Mesothelial cell of epicardium (in vitro differentiated cells): ENCODE results near the gene PCSK1. TPM values are rescaled to one million over a fixed set of nuclear protein-coding genes. Genes with fewer than 3 reads are reported as not detected.

Source experiments
- DNase-seq, 2 experiments: peaks; one replicate each; pipeline ENCODE4 v3.0.0; 2021; ENCODE audit warnings: low spot score in 2 of 2; ENCODE audit not compliant: unreplicated experiment in 2 of 2
- H3K27ac Mint-ChIP-seq: 2 replicates; pipeline ENCODE4 v1.8.0; 2021; ENCODE audit warnings: mixed read lengths
- H3K27me3 Mint-ChIP-seq: 2 replicates; pipeline ENCODE4 v1.8.0; 2021; ENCODE audit warnings: low read depth, mixed read lengths
- H3K36me3 Mint-ChIP-seq: 2 replicates; pipeline ENCODE4 v1.8.0; 2021; ENCODE audit warnings: mixed read lengths
- H3K4me1 Mint-ChIP-seq: 2 replicates; pipeline ENCODE4 v1.8.0; 2021; ENCODE audit warnings: mixed read lengths
- H3K4me3 Mint-ChIP-seq: 2 replicates; pipeline ENCODE4 v1.8.0; 2021; ENCODE audit warnings: mild to moderate bottlenecking, moderate library complexity, mixed read lengths
- H3K9me3 Mint-ChIP-seq: 2 replicates; pipeline ENCODE4 v1.8.0; 2021; ENCODE audit warnings: mixed read lengths
- CTCF ChIP-seq: fragments of 200-600 bp; sonication (generic); IDR thresholded peaks from one replicate; pipeline ENCODE4 v1.5.0; 2021; ENCODE audit warnings: antibody characterized with exemption; ENCODE audit not compliant: unreplicated experiment
- total RNA-seq: library from RNA; stranded (reverse); gene quantifications from 3 replicates; pipeline ENCODE4 v1.2.1, GENCODE V29; 2021

The PCSK1 gene
- total RNA-seq, 1 donor from 2014 or later, result not detected

DNA sequence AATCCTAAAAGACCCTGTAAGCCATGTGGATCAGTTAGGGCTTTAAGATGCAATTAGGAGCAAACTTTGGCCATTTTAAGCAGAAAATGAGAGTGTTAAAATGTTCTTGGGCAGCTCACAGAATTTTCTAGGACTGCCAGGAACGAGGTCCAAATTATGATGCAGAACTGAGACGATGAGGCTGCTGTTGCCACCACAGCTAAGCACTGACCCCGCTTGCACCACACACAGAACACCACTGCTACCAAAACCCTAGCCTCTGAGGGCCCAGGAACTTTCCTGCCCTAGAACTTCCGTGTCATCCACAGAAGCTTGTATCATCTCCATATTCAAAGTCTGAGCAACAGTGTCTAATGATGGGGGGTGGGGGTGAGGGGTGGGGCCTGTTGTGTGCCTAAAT is 41.0 kb upstream of the PCSK1 start:
- H3K4me1 Mint-ChIP-seq, result no peaks in the 10 kb centered on the region
- no peak for DNase-seq
- H3K4me3 Mint-ChIP-seq, result no peak overlapping the region
- peaks cover 6% of the 10 kb centered on the region for H3K27me3 Mint-ChIP-seq
- no peak for TF ChIP-seq CTCF
- no peak overlapping the region for H3K27ac Mint-ChIP-seq
- no peaks in the 10 kb centered on the region for H3K9me3 Mint-ChIP-seq
- H3K36me3 Mint-ChIP-seq, result no peaks in the 10 kb centered on the region

GRCh38 chr5:96473155-96473554 is 40.1 kb upstream of the PCSK1 start:
- TF ChIP-seq CTCF, result no peak
- no peak overlapping the region for H3K27ac Mint-ChIP-seq
- no peaks in the 10 kb centered on the region for H3K4me1 Mint-ChIP-seq
- no peaks in the 10 kb centered on the region for H3K36me3 Mint-ChIP-seq
- DNase-seq, result no peak
- no peak overlapping the region for H3K4me3 Mint-ChIP-seq
- no peaks in the 10 kb centered on the region for H3K9me3 Mint-ChIP-seq
- peaks cover 6% of the 10 kb centered on the region for H3K27me3 Mint-ChIP-seq

DNA sequence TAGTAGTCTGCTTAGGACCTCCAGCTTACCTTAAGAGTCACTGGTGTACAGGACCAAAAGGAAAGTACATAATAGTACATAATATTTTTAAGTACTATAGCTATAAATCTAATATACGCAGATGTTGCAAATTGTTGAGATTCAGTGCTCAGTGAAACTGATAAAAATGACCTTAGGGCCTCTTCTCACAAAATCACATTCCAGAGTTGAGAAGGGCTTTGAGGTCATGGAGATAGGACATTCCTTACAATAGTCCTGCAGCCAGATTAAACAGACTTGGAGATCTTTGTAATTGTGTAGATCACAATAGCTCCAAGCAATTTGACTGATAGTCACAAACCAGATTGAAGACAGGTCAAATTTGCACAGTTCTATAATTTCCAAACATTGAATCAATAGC is 37.7 kb upstream of the PCSK1 start:
- no peak for TF ChIP-seq CTCF
- Mint-ChIP-seq H3K4me1 (no peaks in the 10 kb centered on the region), H3K4me3 (no peak overlapping the region)

DNA sequence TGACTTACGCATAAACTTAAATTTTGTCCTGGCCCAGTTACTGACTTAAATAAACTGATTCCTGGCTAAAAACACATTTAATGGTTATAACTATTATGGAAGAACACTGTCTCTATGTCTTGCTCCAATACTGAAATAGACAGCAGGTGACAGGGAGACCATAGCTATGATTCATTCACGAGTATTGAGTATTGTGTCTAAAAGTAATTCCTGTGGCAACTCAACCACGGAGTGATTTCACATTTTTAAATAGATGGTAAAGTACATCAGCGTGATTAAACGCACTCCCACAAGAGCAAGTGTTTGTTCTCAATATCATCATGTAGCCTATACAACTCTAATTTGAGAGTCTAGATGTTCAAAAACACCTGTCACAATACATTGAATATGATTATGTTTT is 35.9 kb upstream of the PCSK1 start:
- no peak for DNase-seq
- H3K4me3 Mint-ChIP-seq, result no peak overlapping the region
- H3K4me1 Mint-ChIP-seq, result no peaks in the 10 kb centered on the region
- H3K27me3 Mint-ChIP-seq, result peaks cover 11% of the 10 kb centered on the region
- H3K9me3 Mint-ChIP-seq, result no peaks in the 10 kb centered on the region
- H3K27ac Mint-ChIP-seq, result no peak overlapping the region
- H3K36me3 Mint-ChIP-seq, result no peaks in the 10 kb centered on the region
- no peak for TF ChIP-seq CTCF

More for the DNA sequence above, 37.7 kb upstream of the PCSK1 start:
- H3K27me3 Mint-ChIP-seq, result peaks cover 10% of the 10 kb centered on the region
- H3K9me3 Mint-ChIP-seq, result no peaks in the 10 kb centered on the region
- H3K27ac Mint-ChIP-seq, result no peak overlapping the region
- no peak for DNase-seq
- no peaks in the 10 kb centered on the region for H3K36me3 Mint-ChIP-seq

- TF ChIP-seq CTCF, result no peak
- peaks cover 34% of the 10 kb centered on the region for H3K27me3 Mint-ChIP-seq
- DNase-seq, result no peak
- H3K4me1 Mint-ChIP-seq, result no peaks in the 10 kb centered on the region
- no peak overlapping the region for H3K27ac Mint-ChIP-seq
- H3K9me3 Mint-ChIP-seq, result no peaks in the 10 kb centered on the region
- no peak overlapping the region for H3K4me3 Mint-ChIP-seq
- H3K36me3 Mint-ChIP-seq, result no peaks in the 10 kb centered on the region
Measured at GRCh38 chr5:96463091-96463490, 30.0 kb upstream of the PCSK1 start.
